Caco-2 (cell line): ENCODE measurements around the gene GAB2. TPM values are rescaled to one million over a fixed set of nuclear protein-coding genes. Genes with fewer than 3 reads are reported as not detected.

ENCODE experiments used
- BruUV-seq: library from RNA; stranded (reverse); fragments of 400-500 nt; replicated peaks from 2 replicates; lab custom pipeline; 2021; lab: Mats Ljungman, UMichigan
- CTCF ChIA-PET: fragments of 300-600 bp; sonication (Branson Sonifier 250); formaldehyde crosslinking; loops from one replicate; lab custom pipeline; 2022; ENCODE audit warnings: antibody characterized with exemption; lab: Charles Lee
- POLR2A ChIA-PET: fragments of 300-600 bp; sonication (Branson Sonifier 250); formaldehyde crosslinking; loops from one replicate; lab custom pipeline; 2022; ENCODE audit warnings: antibody characterized with exemption; lab: Charles Lee
- DNase-seq, 2 experiments: peaks; one replicate each; pipeline versions ENCODE4 v3.0.0 to v3.0.0-alpha.2; 2020 to 2022
- H3K27me3 ChIP-seq: replicated peaks from 2 replicates; pipeline ENCODE4 v1.6.0; 2011; ENCODE audit warnings: low read length; ENCODE audit not compliant: control insufficient read depth, insufficient read depth
- H3K36me3 ChIP-seq: 2 replicates; pipeline ENCODE4 v1.5.1; 2011; ENCODE audit warnings: low read length; ENCODE audit not compliant: control insufficient read depth, insufficient read depth
- H3K4me1 ChIP-seq: fragments of 250-450 bp; sonication (Bioruptor Pico); 2 replicates; pipeline ENCODE4 v1.5.1; 2020; ENCODE audit warnings: mild to moderate bottlenecking
- H3K4me3 ChIP-seq: 2 replicates; pipeline ENCODE4 v1.5.1; 2011; ENCODE audit warnings: low read depth, mild to moderate bottlenecking, control low read depth, low read length
- H3K9me3 ChIP-seq: fragments of 250-450 bp; sonication (Bioruptor Pico); 2 replicates; pipeline ENCODE4 v1.5.1; 2020; ENCODE audit warnings: mild to moderate bottlenecking, moderate library complexity
- H3K27ac Mint-ChIP-seq: one replicate; pipeline ENCODE4 v1.8.0; 2022; ENCODE audit warnings: mixed read lengths; ENCODE audit not compliant: unreplicated experiment
- H3K27me3 Mint-ChIP-seq: one replicate; pipeline ENCODE4 v1.8.0; 2022; ENCODE audit warnings: mixed read lengths; ENCODE audit not compliant: insufficient read depth, unreplicated experiment
- H3K36me3 Mint-ChIP-seq: one replicate; pipeline ENCODE4 v1.8.0; 2022; ENCODE audit warnings: mild to moderate bottlenecking, mixed read lengths; ENCODE audit not compliant: insufficient read depth, unreplicated experiment
- H3K4me1 Mint-ChIP-seq: one replicate; pipeline ENCODE4 v1.8.0; 2022; ENCODE audit warnings: low read depth, mixed read lengths; ENCODE audit not compliant: unreplicated experiment
- H3K4me3 Mint-ChIP-seq: one replicate; pipeline ENCODE4 v1.8.0; 2022; ENCODE audit warnings: mild to moderate bottlenecking, moderate library complexity, mixed read lengths; ENCODE audit not compliant: unreplicated experiment
- H3K9me3 Mint-ChIP-seq: one replicate; pipeline ENCODE4 v1.8.0; 2022; ENCODE audit warnings: mixed read lengths; ENCODE audit not compliant: unreplicated experiment
- intact Hi-C: fragments of 100-400 bp; cut with micrococcal nuclease; formaldehyde crosslinking; loops from one replicate; pipeline ENCODE4 v1.10.0; 2022; ENCODE audit not compliant: unreplicated experiment
- total RNA-seq: library from RNA; stranded (reverse); gene quantifications from 2 replicates; pipeline ENCODE4 v1.2.3, GENCODE V29; 2022
- TF ChIP-seq, protein P1 (sequence below), 2 experiments: fragments of 200-600 bp in 1 of 2; IDR thresholded peaks; 1 replicate in 1 of 2; 2 replicates in 1 of 2; pipeline versions ENCODE4 v1.5.1 to v1.8.0; 2011 to 2022; ENCODE audit warnings: antibody characterized with exemption in 1 of 2, control low read depth in 1 of 2, inconsistent platforms in 1 of 2, low read depth in 1 of 2, low read length in 1 of 2, mild to moderate bottlenecking in 1 of 2, moderate library complexity in 1 of 2; ENCODE audit not compliant: insufficient read depth in 1 of 2, severe bottlenecking in 1 of 2, unreplicated experiment in 1 of 2

Gene GAB2
- total RNA-seq, 1 experiment from 2014 or later = 67.3 TPM

DNA sequence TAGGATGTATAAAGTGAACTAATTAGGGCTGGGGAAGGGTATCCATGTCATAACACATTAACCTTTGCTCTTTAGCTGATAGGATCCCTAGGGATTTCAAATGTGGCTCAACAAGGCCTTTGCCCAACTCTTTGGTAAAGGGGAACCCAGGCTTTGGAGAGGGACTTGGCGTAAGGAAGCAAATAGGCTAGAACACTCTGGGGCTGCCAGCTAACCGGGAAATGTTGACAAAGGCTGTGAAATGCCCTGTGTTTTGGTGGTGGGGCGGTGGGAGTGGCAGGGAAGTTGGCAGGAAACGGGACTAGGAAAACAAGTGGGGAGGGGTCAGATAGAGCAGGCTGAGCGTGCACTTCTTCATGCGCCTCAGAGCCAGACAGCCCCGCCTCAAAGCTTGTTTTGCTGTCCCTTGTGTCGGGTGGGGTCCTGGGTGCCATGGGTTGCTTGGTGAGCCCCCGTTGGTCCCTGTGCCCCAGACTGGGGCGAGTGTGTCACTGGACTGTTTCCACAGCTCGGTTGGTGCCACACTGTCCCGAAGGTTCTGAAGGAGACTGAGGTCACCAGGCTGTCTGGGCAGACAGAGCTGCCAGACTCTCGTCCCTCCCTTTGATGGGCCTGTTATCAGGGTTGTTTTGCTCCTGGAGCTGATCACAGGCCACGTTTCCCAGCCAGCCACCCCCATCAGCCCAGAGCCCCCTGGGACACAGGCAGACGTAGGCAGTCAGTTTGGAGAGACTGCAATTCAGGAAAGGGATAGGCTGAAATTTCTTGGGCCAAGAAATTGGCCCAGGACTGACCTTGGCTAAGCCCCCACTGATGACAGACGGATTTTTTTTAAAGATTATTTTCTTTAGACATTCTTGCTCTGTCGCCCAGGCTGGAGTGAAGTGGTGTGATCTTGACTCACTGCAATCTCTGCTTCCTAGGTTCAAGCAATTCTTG lies 248.8 kb downstream of the GAB2 start:
- ChIA-PET CTCF (no interaction called here), POLR2A (interaction anchor here (0.6 kb wide), 1 partner anchor 21 kb away, joined by 5 read pairs; no protein-coding TSS in a partner anchor)
- H3K27me3 Mint-ChIP-seq = no peaks in the 10 kb centered on the region
- H3K4me3 Mint-ChIP-seq = no peak overlapping the region
- no peak for DNase-seq
- H3K36me3 ChIP-seq = no peaks in the 10 kb centered on the region
- intact Hi-C loops = no loop called here
- H3K9me3 Mint-ChIP-seq = no peaks in the 10 kb centered on the region
- no peaks in the 10 kb centered on the region for H3K4me1 ChIP-seq
- BruUV-seq = no TSS peak
- no peak overlapping the region for H3K4me3 ChIP-seq
- H3K27me3 ChIP-seq = no peaks in the 10 kb centered on the region
- H3K4me1 Mint-ChIP-seq = peaks cover 8% of the 10 kb centered on the region
- H3K27ac Mint-ChIP-seq = no peak overlapping the region
- TF ChIP-seq, protein P1, sequence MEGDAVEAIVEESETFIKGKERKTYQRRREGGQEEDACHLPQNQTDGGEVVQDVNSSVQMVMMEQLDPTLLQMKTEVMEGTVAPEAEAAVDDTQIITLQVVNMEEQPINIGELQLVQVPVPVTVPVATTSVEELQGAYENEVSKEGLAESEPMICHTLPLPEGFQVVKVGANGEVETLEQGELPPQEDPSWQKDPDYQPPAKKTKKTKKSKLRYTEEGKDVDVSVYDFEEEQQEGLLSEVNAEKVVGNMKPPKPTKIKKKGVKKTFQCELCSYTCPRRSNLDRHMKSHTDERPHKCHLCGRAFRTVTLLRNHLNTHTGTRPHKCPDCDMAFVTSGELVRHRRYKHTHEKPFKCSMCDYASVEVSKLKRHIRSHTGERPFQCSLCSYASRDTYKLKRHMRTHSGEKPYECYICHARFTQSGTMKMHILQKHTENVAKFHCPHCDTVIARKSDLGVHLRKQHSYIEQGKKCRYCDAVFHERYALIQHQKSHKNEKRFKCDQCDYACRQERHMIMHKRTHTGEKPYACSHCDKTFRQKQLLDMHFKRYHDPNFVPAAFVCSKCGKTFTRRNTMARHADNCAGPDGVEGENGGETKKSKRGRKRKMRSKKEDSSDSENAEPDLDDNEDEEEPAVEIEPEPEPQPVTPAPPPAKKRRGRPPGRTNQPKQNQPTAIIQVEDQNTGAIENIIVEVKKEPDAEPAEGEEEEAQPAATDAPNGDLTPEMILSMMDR (IDR thresholded peaks at IDR 0.05; ENCODE audit: insufficient read depth in 1 of 2, low read depth in 1 of 2, low read length in 1 of 2, severe bottlenecking in 1 of 2, unreplicated experiment in 1 of 2) = no peak
- H3K36me3 Mint-ChIP-seq = no peaks in the 10 kb centered on the region
- no peaks in the 10 kb centered on the region for H3K9me3 ChIP-seq

DNA sequence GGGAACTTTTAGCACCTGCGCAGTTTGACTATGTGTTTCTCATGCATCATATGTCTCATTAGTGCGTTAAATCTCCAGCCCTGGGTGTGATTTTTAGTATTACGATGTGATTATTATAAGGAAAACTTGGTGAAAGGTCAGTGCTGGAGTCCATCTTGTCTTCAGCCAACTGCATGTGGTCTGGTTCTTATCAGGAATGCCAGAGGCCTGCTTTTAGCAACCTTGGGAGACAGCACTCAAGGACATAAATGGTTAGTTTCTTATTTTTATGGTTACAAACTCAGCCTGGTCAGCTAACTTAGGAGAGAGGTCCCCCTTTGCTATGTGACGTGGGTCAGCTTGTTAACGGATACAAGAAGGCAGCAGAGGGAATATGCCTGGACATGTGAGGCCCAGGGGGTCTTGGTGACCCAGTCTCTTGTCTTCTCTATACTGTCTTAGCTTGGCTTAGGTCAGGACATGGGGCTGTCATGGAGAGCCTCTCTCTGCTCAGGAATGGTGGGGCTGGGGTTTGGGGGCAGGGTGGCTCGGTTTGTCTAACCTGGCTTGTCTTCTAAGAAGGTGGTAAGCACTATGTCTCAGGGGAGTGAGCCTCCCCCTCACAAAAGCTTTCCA lies 250.7 kb downstream of the GAB2 start:
- Mint-ChIP-seq H3K9me3 (no peaks in the 10 kb centered on the region), H3K27ac (no peak overlapping the region), H3K4me1 (peaks cover 8% of the 10 kb centered on the region), H3K4me3 (no peak overlapping the region), H3K36me3 (no peaks in the 10 kb centered on the region), H3K27me3 (no peaks in the 10 kb centered on the region)
- Histone ChIP-seq H3K27me3 (no peaks in the 10 kb centered on the region), H3K4me1 (no peaks in the 10 kb centered on the region), H3K36me3 (no peaks in the 10 kb centered on the region), H3K9me3 (no peaks in the 10 kb centered on the region), H3K4me3 (no peak overlapping the region)
- BruUV-seq = no TSS peak
- ChIA-PET POLR2A (no interaction called here), CTCF (no interaction called here)
- TF ChIP-seq, protein P1 (IDR thresholded peaks at IDR 0.05; ENCODE audit: insufficient read depth in 1 of 2, low read depth in 1 of 2, low read length in 1 of 2, severe bottlenecking in 1 of 2, unreplicated experiment in 1 of 2) = no peak
- intact Hi-C loops = no loop called here
- no peak for DNase-seq

Other genes starting within 250 kb of the GAB2 start
- gene KCTD21, start 229.2 kb downstream of the GAB2 start, total RNA-seq = 6.4 and 10.4 TPM in 2 replicates
- 10.7 and 11.3 TPM in 2 replicates for gene USP35, start 228.9 kb downstream of the GAB2 start, total RNA-seq
- 49.3 and 50.9 TPM in 2 replicates for gene NARS2, start 157.0 kb upstream of the GAB2 start, total RNA-seq